Esophagus muscularis mucosa (tissue), 3 donors: Measurements from ENCODE around the gene EGFL8.

Source experiments
- POLR2A ChIP-seq: fragments of 450-650 bp; IDR thresholded peaks from one replicate; pipeline ENCODE4 v1.6.1; 2017; ENCODE audit warnings: antibody characterized with exemption, moderate library complexity, mild to moderate bottlenecking, low read depth
- POLR2AphosphoS5 ChIP-seq, 2 donors: sonication (generic); formaldehyde crosslinking; IDR thresholded peaks; one replicate each; pipeline ENCODE4 v1.6.1; 2017; ENCODE audit warnings: antibody characterized with exemption in 2 of 2
- TF ChIP-seq, protein P1 (sequence below), 3 experiments: fragments of 200-600 bp in 2 of 3; fragments of 450-650 bp in 1 of 3; sonication (generic) in 2 of 3; IDR thresholded peaks; one replicate each; pipeline ENCODE4 v1.5.1; 2017 to 2019; ENCODE audit warnings: antibody characterized with exemption in 3 of 3, mild to moderate bottlenecking in 2 of 3, moderate library complexity in 1 of 3

GRCh38 chr6:32194825-32195651 is 30.6 kb downstream of the EGFL8 start:
- TF ChIP-seq, protein P1, sequence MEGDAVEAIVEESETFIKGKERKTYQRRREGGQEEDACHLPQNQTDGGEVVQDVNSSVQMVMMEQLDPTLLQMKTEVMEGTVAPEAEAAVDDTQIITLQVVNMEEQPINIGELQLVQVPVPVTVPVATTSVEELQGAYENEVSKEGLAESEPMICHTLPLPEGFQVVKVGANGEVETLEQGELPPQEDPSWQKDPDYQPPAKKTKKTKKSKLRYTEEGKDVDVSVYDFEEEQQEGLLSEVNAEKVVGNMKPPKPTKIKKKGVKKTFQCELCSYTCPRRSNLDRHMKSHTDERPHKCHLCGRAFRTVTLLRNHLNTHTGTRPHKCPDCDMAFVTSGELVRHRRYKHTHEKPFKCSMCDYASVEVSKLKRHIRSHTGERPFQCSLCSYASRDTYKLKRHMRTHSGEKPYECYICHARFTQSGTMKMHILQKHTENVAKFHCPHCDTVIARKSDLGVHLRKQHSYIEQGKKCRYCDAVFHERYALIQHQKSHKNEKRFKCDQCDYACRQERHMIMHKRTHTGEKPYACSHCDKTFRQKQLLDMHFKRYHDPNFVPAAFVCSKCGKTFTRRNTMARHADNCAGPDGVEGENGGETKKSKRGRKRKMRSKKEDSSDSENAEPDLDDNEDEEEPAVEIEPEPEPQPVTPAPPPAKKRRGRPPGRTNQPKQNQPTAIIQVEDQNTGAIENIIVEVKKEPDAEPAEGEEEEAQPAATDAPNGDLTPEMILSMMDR (IDR thresholded peaks at IDR 0.05): peak; percentile 44 to 64 (median 47)
- TF ChIP-seq POLR2AphosphoS5 (IDR thresholded peaks at IDR 0.05) (peak; percentile 85 to 89), POLR2A (peak; percentile 84)
